Mesenchymal stem cell (in vitro differentiated cells and primary cell): ENCODE measurements around the gene HERPUD2.

Experiments used
- DNase-seq: peaks from one replicate; pipeline ENCODE4 v3.0.0-alpha.2; 2013
- H2AFZ ChIP-seq: one replicate; pipeline ENCODE4 v1.6.1; 2013; ENCODE audit warnings: low read depth, mild to moderate bottlenecking, control low read depth, inconsistent platforms, low read length, moderate library complexity
- H2AK5ac ChIP-seq: 2 replicates; pipeline ENCODE4 v1.6.1; 2013; ENCODE audit warnings: low read length, moderate library complexity, mild to moderate bottlenecking, inconsistent platforms; ENCODE audit not compliant: severe bottlenecking
- H2BK120ac ChIP-seq: one replicate; pipeline ENCODE4 v1.6.1; 2013; ENCODE audit warnings: low read depth, mild to moderate bottlenecking, inconsistent platforms, low read length, moderate library complexity
- H2BK12ac ChIP-seq, 2 experiments: one replicate each; pipeline ENCODE4 v1.6.1; 2013; ENCODE audit warnings: inconsistent platforms in 2 of 2, low read length in 2 of 2, mild to moderate bottlenecking in 2 of 2, moderate library complexity in 2 of 2, control low read depth in 1 of 2
- H2BK15ac ChIP-seq: one replicate; pipeline ENCODE4 v1.6.1; 2013; ENCODE audit warnings: mild to moderate bottlenecking, low read depth, inconsistent platforms; ENCODE audit not compliant: poor library complexity, severe bottlenecking
- H2BK5ac ChIP-seq: 2 replicates; pipeline ENCODE4 v1.6.1; 2013; ENCODE audit warnings: low read depth, mild to moderate bottlenecking, low read length, control low read depth, inconsistent platforms; ENCODE audit not compliant: poor library complexity, severe bottlenecking
- H3K14ac ChIP-seq, 2 experiments: one replicate each; pipeline ENCODE4 v1.6.1; 2013; ENCODE audit warnings: inconsistent platforms in 2 of 2, low read length in 2 of 2, control low read depth in 1 of 2, mild to moderate bottlenecking in 1 of 2, moderate library complexity in 1 of 2
- H3K18ac ChIP-seq, 2 experiments: one replicate each; pipeline ENCODE4 v1.6.1; 2013; ENCODE audit warnings: inconsistent platforms in 2 of 2, low read length in 2 of 2, control low read depth in 1 of 2, low read depth in 1 of 2, mild to moderate bottlenecking in 1 of 2
- H3K23ac ChIP-seq, 2 experiments: one replicate each; pipeline ENCODE4 v1.6.1; 2013; ENCODE audit warnings: inconsistent platforms in 2 of 2, low read length in 2 of 2, mild to moderate bottlenecking in 2 of 2, moderate library complexity in 2 of 2, control low read depth in 1 of 2
- H3K27ac ChIP-seq: 2 replicates; pipeline ENCODE4 v1.5.1; 2013; ENCODE audit warnings: mild to moderate bottlenecking, moderate library complexity, low read length, control low read depth, inconsistent platforms; ENCODE audit not compliant: poor library complexity, severe bottlenecking
- H3K27me3 ChIP-seq, 2 experiments: 2 replicates each; pipeline versions ENCODE4 v1.6.1 to v1.7.0; 2013; ENCODE audit warnings: low read length in 2 of 2, mild to moderate bottlenecking in 2 of 2, moderate library complexity in 2 of 2, control low read depth in 1 of 2, inconsistent platforms in 1 of 2; ENCODE audit not compliant: control insufficient read depth in 1 of 2, insufficient read depth in 1 of 2
- H3K36me3 ChIP-seq, 2 experiments: 2 replicates each; pipeline versions ENCODE4 v1.6.1 to v1.7.0; 2013; ENCODE audit warnings: low read length in 2 of 2, control low read depth in 1 of 2, inconsistent platforms in 1 of 2, low read depth in 1 of 2, mild to moderate bottlenecking in 1 of 2; ENCODE audit not compliant: insufficient read depth in 2 of 2, control insufficient read depth in 1 of 2
- H3K4ac ChIP-seq, 2 experiments: one replicate each; pipeline ENCODE4 v1.6.1; 2013; ENCODE audit warnings: inconsistent platforms in 2 of 2, low read length in 2 of 2, mild to moderate bottlenecking in 2 of 2, moderate library complexity in 2 of 2, control low read depth in 1 of 2, low read depth in 1 of 2
- H3K4me1 ChIP-seq: 2 replicates; pipeline ENCODE4 v1.6.1; 2013; ENCODE audit warnings: low read depth, low read length, control low read depth; ENCODE audit not compliant: control insufficient read depth, insufficient read depth
- H3K4me2 ChIP-seq: 2 replicates; pipeline ENCODE4 v1.6.1; 2013; ENCODE audit warnings: low read length, mild to moderate bottlenecking, inconsistent platforms; ENCODE audit not compliant: poor library complexity, severe bottlenecking
- H3K4me3 ChIP-seq, 2 experiments: 2 replicates each; pipeline versions ENCODE4 v1.5.1 to v1.7.0; 2013; ENCODE audit warnings: low read length in 2 of 2, mild to moderate bottlenecking in 2 of 2, control low read depth in 1 of 2, low read depth in 1 of 2; ENCODE audit not compliant: insufficient read depth in 1 of 2
- H3K79me1 ChIP-seq: replicated peaks from 2 replicates; pipeline ENCODE4 v1.6.1; 2013; ENCODE audit warnings: mild to moderate bottlenecking, control low read depth, low read length, inconsistent platforms; ENCODE audit not compliant: poor library complexity, severe bottlenecking
- H3K9ac ChIP-seq: 2 replicates; pipeline ENCODE4 v1.7.0; 2013; ENCODE audit warnings: mild to moderate bottlenecking, low read length, moderate library complexity
- H3K9me3 ChIP-seq: 2 replicates; pipeline ENCODE4 v1.7.0; 2013; ENCODE audit warnings: mild to moderate bottlenecking, low read length; ENCODE audit not compliant: control insufficient read depth
- H4K8ac ChIP-seq: one replicate; pipeline ENCODE4 v1.6.1; 2013; ENCODE audit warnings: inconsistent platforms, mild to moderate bottlenecking, low read length, moderate library complexity
- H4K91ac ChIP-seq: one replicate; pipeline ENCODE4 v1.6.1; 2013; ENCODE audit warnings: mild to moderate bottlenecking, low read length, inconsistent platforms
- WGBS: methylation state at CpG from one replicate; pipeline ENCODE4 v1.1.7; 2013; ENCODE audit warnings: mixed read lengths; 5-methylcytosine and 5-hydroxymethylcytosine counted together

Gene HERPUD2

GRCh38 chr7:35705932-35706461, 11.1 kb upstream of the HERPUD2 start:
- H3K4ac ChIP-seq, result no peak overlapping the region
- no peak overlapping the region for H3K18ac ChIP-seq
- H3K4me3 ChIP-seq, result no peak overlapping the region
- no peak overlapping the region for H2BK5ac ChIP-seq
- no peak overlapping the region for H3K23ac ChIP-seq
- no peak overlapping the region for H3K27ac ChIP-seq
- no peaks in the 10 kb centered on the region for H3K9me3 ChIP-seq
- H3K36me3 ChIP-seq, result no peaks in the 10 kb centered on the region
- no peak overlapping the region for H2BK12ac ChIP-seq
- H2AFZ ChIP-seq, result no peak overlapping the region
- H3K9ac ChIP-seq, result no peak overlapping the region
- H3K4me1 ChIP-seq, result peaks cover 2% of the 10 kb centered on the region
- no peak overlapping the region for H3K14ac ChIP-seq
- no peak overlapping the region for H3K4me2 ChIP-seq
- H2AK5ac ChIP-seq, result no peak overlapping the region
- H3K27me3 ChIP-seq, result no peaks in the 10 kb centered on the region
- peak; percentile 51 for DNase-seq
- H2BK120ac ChIP-seq, result no peak overlapping the region
- H3K79me1 ChIP-seq, result no peaks in the 10 kb centered on the region
- H4K91ac ChIP-seq, result no peak overlapping the region
- H2BK15ac ChIP-seq, result no peak overlapping the region
- H4K8ac ChIP-seq, result no peak overlapping the region

GRCh38 chr7:35704261-35704660, 9.3 kb upstream of the HERPUD2 start:
- H3K9ac ChIP-seq, result no peak overlapping the region
- no peak overlapping the region for H3K18ac ChIP-seq
- DNase-seq, result no peak
- no peak overlapping the region for H3K4ac ChIP-seq
- WGBS, result no CpG with 5 or more reads among the region's 1 CpG
- H3K9me3 ChIP-seq, result no peaks in the 10 kb centered on the region
- H2AFZ ChIP-seq, result no peak overlapping the region
- H2BK120ac ChIP-seq, result no peak overlapping the region
- H3K27ac ChIP-seq, result no peak overlapping the region
- H3K36me3 ChIP-seq, result no peaks in the 10 kb centered on the region
- no peak overlapping the region for H3K14ac ChIP-seq
- H3K79me1 ChIP-seq, result no peaks in the 10 kb centered on the region
- no peak overlapping the region for H4K91ac ChIP-seq
- no peak overlapping the region for H3K4me3 ChIP-seq
- H3K23ac ChIP-seq, result no peak overlapping the region
- H2AK5ac ChIP-seq, result no peak overlapping the region
- no peak overlapping the region for H2BK15ac ChIP-seq
- H2BK5ac ChIP-seq, result no peak overlapping the region
- no peak overlapping the region for H3K4me2 ChIP-seq
- no peaks in the 10 kb centered on the region for H3K27me3 ChIP-seq
- no peak overlapping the region for H4K8ac ChIP-seq
- peaks cover 2% of the 10 kb centered on the region for H3K4me1 ChIP-seq
- no peak overlapping the region for H2BK12ac ChIP-seq

GRCh38 chr7:35702541-35702940, 7.6 kb upstream of the HERPUD2 start:
- H2AFZ ChIP-seq, result no peak overlapping the region
- H3K9ac ChIP-seq, result no peak overlapping the region
- H3K4ac ChIP-seq, result no peak overlapping the region
- H3K36me3 ChIP-seq, result no peaks in the 10 kb centered on the region
- no peak overlapping the region for H2BK120ac ChIP-seq
- H3K14ac ChIP-seq, result no peak overlapping the region
- H2BK12ac ChIP-seq, result no peak overlapping the region
- no peak overlapping the region for H3K23ac ChIP-seq
- no peak overlapping the region for H2BK15ac ChIP-seq
- no peak overlapping the region for H3K27ac ChIP-seq
- H4K8ac ChIP-seq, result no peak overlapping the region
- H3K18ac ChIP-seq, result peak overlapping the region in 1 of 2 experiments; percentile 49
- H4K91ac ChIP-seq, result no peak overlapping the region
- H3K27me3 ChIP-seq, result no peaks in the 10 kb centered on the region
- H2BK5ac ChIP-seq, result no peak overlapping the region
- no peak for DNase-seq
- no peaks in the 10 kb centered on the region for H3K9me3 ChIP-seq
- H3K79me1 ChIP-seq, result no peaks in the 10 kb centered on the region
- WGBS, result 84% methylated on average over 4 of the region's 4 CpGs
- no peak overlapping the region for H3K4me3 ChIP-seq
- H2AK5ac ChIP-seq, result no peak overlapping the region
- H3K4me2 ChIP-seq, result no peak overlapping the region
- peaks cover 5% of the 10 kb centered on the region for H3K4me1 ChIP-seq

- Histone ChIP-seq H3K36me3 (peaks cover 0 to 6% of the 10 kb centered on the region in 2 experiments), H3K4me1 (peaks cover 12% of the 10 kb centered on the region), H3K18ac (no peak overlapping the region), H3K27ac (no peak overlapping the region), H3K4me3 (no peak overlapping the region), H3K14ac (no peak overlapping the region), H2BK15ac (no peak overlapping the region), H3K27me3 (no peaks in the 10 kb centered on the region), H3K9ac (no peak overlapping the region), H2BK5ac (no peak overlapping the region), H3K79me1 (peaks cover 4% of the 10 kb centered on the region), H3K9me3 (no peaks in the 10 kb centered on the region), H4K8ac (no peak overlapping the region), H3K23ac (no peak overlapping the region), H4K91ac (no peak overlapping the region), H3K4me2 (no peak overlapping the region), H2AFZ (no peak overlapping the region), H2BK120ac (no peak overlapping the region), H2BK12ac (no peak overlapping the region), H2AK5ac (no peak overlapping the region), H3K4ac (no peak overlapping the region)
- no peak for DNase-seq
- WGBS, result 100% methylated on average over 1 of the region's 1 CpG
Observed at GRCh38 chr7:35701287-35701900, 6.5 kb upstream of the HERPUD2 start.
